ENCODE measurements around the gene TUBB2B.

The TUBB2B gene

GRCh38 chr6:3270258-3270657 is 42.8 kb upstream of the TUBB2B start:
- DNase-seq (ENCODE audit: low read depth): no peak

DNA sequence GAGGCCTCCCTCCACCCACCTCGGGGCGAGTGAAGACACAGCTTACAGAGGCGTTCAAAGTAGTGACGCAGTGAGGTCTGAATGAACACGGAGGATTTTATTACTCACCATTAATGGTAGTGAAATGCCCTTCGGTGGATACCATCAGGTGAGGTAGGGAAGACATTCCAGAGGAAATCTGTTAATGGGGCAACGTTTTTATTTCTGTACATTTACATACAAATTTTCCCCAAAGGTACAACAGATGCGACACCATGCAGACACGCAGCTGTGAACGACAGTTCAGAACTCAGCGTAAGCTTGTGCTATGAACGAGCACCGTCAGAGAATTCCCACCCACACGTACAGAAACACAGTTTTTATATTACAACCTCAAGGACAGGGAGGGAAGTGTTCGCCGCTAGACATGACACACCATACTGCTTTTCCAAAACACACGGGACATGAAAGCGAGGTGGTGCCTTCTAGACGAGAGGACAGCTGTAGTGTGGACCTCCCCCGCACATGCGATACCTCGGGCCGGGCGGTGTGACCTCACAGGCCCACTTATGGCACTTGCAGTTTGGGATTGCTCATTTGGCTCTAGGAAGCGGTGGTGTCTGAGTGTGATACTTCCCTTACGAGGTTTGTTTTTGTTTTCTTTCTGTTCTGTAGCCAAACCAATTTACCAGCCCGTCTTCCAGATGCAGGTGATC is 42.0 kb upstream of the TUBB2B start:
- no peak overlapping the region for H3K4me3 ChIP-seq (replicated peaks; ENCODE audit: low read depth, low read length)
- no peak for DNase-seq (ENCODE audit: low read depth)
- TF ChIP-seq, protein P1, sequence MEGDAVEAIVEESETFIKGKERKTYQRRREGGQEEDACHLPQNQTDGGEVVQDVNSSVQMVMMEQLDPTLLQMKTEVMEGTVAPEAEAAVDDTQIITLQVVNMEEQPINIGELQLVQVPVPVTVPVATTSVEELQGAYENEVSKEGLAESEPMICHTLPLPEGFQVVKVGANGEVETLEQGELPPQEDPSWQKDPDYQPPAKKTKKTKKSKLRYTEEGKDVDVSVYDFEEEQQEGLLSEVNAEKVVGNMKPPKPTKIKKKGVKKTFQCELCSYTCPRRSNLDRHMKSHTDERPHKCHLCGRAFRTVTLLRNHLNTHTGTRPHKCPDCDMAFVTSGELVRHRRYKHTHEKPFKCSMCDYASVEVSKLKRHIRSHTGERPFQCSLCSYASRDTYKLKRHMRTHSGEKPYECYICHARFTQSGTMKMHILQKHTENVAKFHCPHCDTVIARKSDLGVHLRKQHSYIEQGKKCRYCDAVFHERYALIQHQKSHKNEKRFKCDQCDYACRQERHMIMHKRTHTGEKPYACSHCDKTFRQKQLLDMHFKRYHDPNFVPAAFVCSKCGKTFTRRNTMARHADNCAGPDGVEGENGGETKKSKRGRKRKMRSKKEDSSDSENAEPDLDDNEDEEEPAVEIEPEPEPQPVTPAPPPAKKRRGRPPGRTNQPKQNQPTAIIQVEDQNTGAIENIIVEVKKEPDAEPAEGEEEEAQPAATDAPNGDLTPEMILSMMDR (IDR thresholded peaks at IDR 0.05; ENCODE audit: low read length, missing control alignments): no peak

More at GRCh38 chr6:3270258-3270657, 42.8 kb upstream of the TUBB2B start:
- TF ChIP-seq, protein P1 (IDR thresholded peaks at IDR 0.05; ENCODE audit: low read length, missing control alignments): no peak
- no peak overlapping the region for H3K4me3 ChIP-seq (replicated peaks; ENCODE audit: low read depth, low read length)

DNA sequence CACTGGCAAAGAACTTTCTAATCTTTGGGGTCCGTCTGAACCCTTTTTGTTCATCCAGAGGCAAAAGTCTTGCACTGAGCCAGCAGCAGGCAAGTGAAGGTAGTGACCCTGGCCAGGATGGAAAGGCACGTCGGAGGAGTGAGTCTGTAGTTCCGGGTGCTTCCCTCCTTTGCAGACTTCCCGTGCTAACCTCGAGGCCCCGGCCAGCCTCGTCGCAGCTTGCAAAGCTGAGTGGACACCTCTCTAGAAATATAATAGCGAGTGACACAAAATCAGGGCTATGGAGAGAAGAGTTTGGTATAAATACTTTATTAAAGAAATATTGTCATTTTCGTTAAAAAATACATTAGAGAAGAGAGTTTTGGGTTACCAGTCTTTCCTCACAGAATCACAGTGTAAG is 41.2 kb upstream of the TUBB2B start:
- TF ChIP-seq, protein P1 (IDR thresholded peaks at IDR 0.05; ENCODE audit: low read length, missing control alignments): no peak
- no peak overlapping the region for H3K4me3 ChIP-seq (replicated peaks; ENCODE audit: low read depth, low read length)
- DNase-seq (ENCODE audit: low read depth): no peak

- no peak for DNase-seq (ENCODE audit: low read depth)
- no peak overlapping the region for H3K4me3 ChIP-seq (replicated peaks; ENCODE audit: low read depth, low read length)
- TF ChIP-seq, protein P1 (IDR thresholded peaks at IDR 0.05; ENCODE audit: low read length, missing control alignments): no peak
These were observed 39.7 kb upstream of the TUBB2B start for GRCh38 chr6:3267162-3267561.

GRCh38 chr6:3266170-3266569 is 38.7 kb upstream of the TUBB2B start:
- TF ChIP-seq, protein P1 (IDR thresholded peaks at IDR 0.05; ENCODE audit: low read length, missing control alignments): no peak
- H3K4me3 ChIP-seq (replicated peaks; ENCODE audit: low read depth, low read length): no peak overlapping the region
- no peak for DNase-seq (ENCODE audit: low read depth)

- no peak for DNase-seq (ENCODE audit: low read depth)
- TF ChIP-seq, protein P1 (IDR thresholded peaks at IDR 0.05; ENCODE audit: low read length, missing control alignments): no peak
- H3K4me3 ChIP-seq (replicated peaks; ENCODE audit: low read depth, low read length): no peak overlapping the region
These were observed 38.2 kb upstream of the TUBB2B start for GRCh38 chr6:3265671-3266070.

DNA sequence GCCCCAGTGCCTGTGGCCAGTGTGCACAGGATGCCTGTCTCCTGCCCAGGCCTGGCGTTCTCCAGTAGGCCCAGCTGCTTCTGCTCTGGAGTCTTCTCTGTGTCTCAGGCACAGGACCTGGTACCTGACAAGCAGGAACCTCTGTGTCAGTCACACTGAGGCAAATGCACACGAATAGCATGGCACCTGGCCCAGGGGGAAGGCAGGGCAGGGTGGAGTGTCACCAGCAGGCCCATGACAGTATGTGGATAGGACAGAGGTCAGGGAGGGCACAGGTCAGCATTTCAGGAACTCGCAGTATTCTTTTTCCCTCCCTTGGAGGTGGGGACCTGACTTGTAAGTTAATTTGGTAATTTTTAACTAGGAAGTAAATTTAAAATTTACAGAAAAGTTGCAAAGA is 36.9 kb upstream of the TUBB2B start:
- no peak overlapping the region for H3K4me3 ChIP-seq (replicated peaks; ENCODE audit: low read depth, low read length)
- no peak for DNase-seq (ENCODE audit: low read depth)
- TF ChIP-seq, protein P1 (IDR thresholded peaks at IDR 0.05; ENCODE audit: low read length, missing control alignments): no peak
